ENCODE results near the gene DDX56.

Gene DDX56

GRCh38 chr7:44573464-44574286 lies at the start of gene DDX56:
DDX56 (minus strand) TSS chr7:44573908; CDS start chr7:44573895, 13 bp downstream.
- peak within 1 kb of the TSS; percentile 95 to 99 (median 98) for H3K4me3 Mint-ChIP-seq
- no peak for TF ChIP-seq CTCF (IDR thresholded peaks at IDR 0.05; ENCODE audit: unreplicated experiment in 3 of 3)
- H3K9me3 Mint-ChIP-seq: no peaks in the 10 kb centered on the region
- H3K27me3 Mint-ChIP-seq (ENCODE audit: low read depth): no peaks in the 10 kb centered on the region
- peak within 1 kb of the TSS; percentile 85 to 94 (median 93) for H3K27ac Mint-ChIP-seq
- H3K4me1 Mint-ChIP-seq: peaks cover 27% of the 10 kb centered on the region
- H3K36me3 Mint-ChIP-seq (ENCODE audit: low read depth): peaks cover 53% of the 10 kb centered on the region

- Mint-ChIP-seq H3K36me3 (ENCODE audit: low read depth) (peaks cover 16% of the 10 kb centered on the region), H3K4me3 (no peak overlapping the region), H3K9me3 (no peaks in the 10 kb centered on the region), H3K4me1 (peaks cover 38% of the 10 kb centered on the region), H3K27ac (peak overlapping the region; percentile 8 to 77 (median 12)), H3K27me3 (ENCODE audit: low read depth) (no peaks in the 10 kb centered on the region)
- no peak for TF ChIP-seq CTCF (IDR thresholded peaks at IDR 0.05; ENCODE audit: unreplicated experiment in 3 of 3)
These were observed 48.8 kb upstream of the DDX56 start for GRCh38 chr7:44622342-44623151.

- Mint-ChIP-seq H3K4me1 (peaks cover 38% of the 10 kb centered on the region), H3K36me3 (ENCODE audit: low read depth) (peaks cover 16% of the 10 kb centered on the region), H3K27ac (peak overlapping the region; percentile 7 to 73 (median 39)), H3K27me3 (ENCODE audit: low read depth) (no peaks in the 10 kb centered on the region), H3K4me3 (no peak overlapping the region), H3K9me3 (no peaks in the 10 kb centered on the region)
- no peak for TF ChIP-seq CTCF (IDR thresholded peaks at IDR 0.05; ENCODE audit: unreplicated experiment in 3 of 3)
These were observed 48.0 kb upstream of the DDX56 start for GRCh38 chr7:44621750-44622103.

GRCh38 chr7:44621034-44621749 lies 47.5 kb upstream of the DDX56 start:
- Mint-ChIP-seq H3K27me3 (ENCODE audit: low read depth) (no peaks in the 10 kb centered on the region), H3K9me3 (no peaks in the 10 kb centered on the region), H3K27ac (peak overlapping the region in 2 of 3 experiments; percentile 7 to 73), H3K4me1 (peaks cover 38% of the 10 kb centered on the region), H3K4me3 (no peak overlapping the region), H3K36me3 (ENCODE audit: low read depth) (peaks cover 12% of the 10 kb centered on the region)
- TF ChIP-seq CTCF (IDR thresholded peaks at IDR 0.05; ENCODE audit: unreplicated experiment in 3 of 3): no peak

- Mint-ChIP-seq H3K27me3 (ENCODE audit: low read depth) (no peaks in the 10 kb centered on the region), H3K9me3 (no peaks in the 10 kb centered on the region), H3K27ac (peak overlapping the region; percentile 43 to 77 (median 71)), H3K4me1 (peaks cover 43% of the 10 kb centered on the region), H3K36me3 (ENCODE audit: low read depth) (peaks cover 5% of the 10 kb centered on the region), H3K4me3 (no peak overlapping the region)
- TF ChIP-seq CTCF (IDR thresholded peaks at IDR 0.05; ENCODE audit: unreplicated experiment in 3 of 3): no peak
These were observed 45.0 kb upstream of the DDX56 start for GRCh38 chr7:44618753-44619152.

Measured in nephron (organoid).